Central memory CD8-positive, alpha-beta T cell (primary cell): Measurements from ENCODE around the gene MRPL36.

Source experiments
- ATAC-seq: fragments of 150-1000 bp; cut with Tn5 transposase; replicated peaks from 2 replicates; pipeline ENCODE4 v1.10.0; 2022; ENCODE audit warnings: mild to moderate bottlenecking, moderate FRiP score, moderate number of reproducible peaks; ENCODE audit not compliant: poor library complexity, severe bottlenecking; ENCODE audit errors: extremely low read depth
- DNase-seq, 2 donors: peaks; one replicate each; pipeline ENCODE4 v3.0.0; 2021; ENCODE audit warnings: low spot score in 2 of 2
- H3K27ac Mint-ChIP-seq: one replicate; pipeline ENCODE4 v1.8.0; 2022; ENCODE audit warnings: low read depth, mild to moderate bottlenecking, moderate library complexity, mixed read lengths
- H3K27me3 Mint-ChIP-seq: one replicate; pipeline ENCODE4 v1.8.0; 2022; ENCODE audit warnings: mixed read lengths
- H3K36me3 Mint-ChIP-seq: one replicate; pipeline ENCODE4 v1.8.0; 2022; ENCODE audit warnings: mild to moderate bottlenecking, moderate library complexity, mixed read lengths; ENCODE audit not compliant: insufficient read depth
- H3K4me1 Mint-ChIP-seq: one replicate; pipeline ENCODE4 v1.8.0; 2022; ENCODE audit warnings: mixed read lengths
- H3K4me3 Mint-ChIP-seq: one replicate; pipeline ENCODE4 v1.8.0; 2022; ENCODE audit warnings: mild to moderate bottlenecking, moderate library complexity, mixed read lengths
- H3K9me3 Mint-ChIP-seq: one replicate; pipeline ENCODE4 v1.8.0; 2022; ENCODE audit warnings: mixed read lengths

Gene MRPL36

GRCh38 chr5:1779021-1779680 is 20.5 kb downstream of the MRPL36 start:
- H3K36me3 Mint-ChIP-seq: peaks cover 2% of the 10 kb centered on the region
- peaks cover 1% of the 10 kb centered on the region for H3K4me1 Mint-ChIP-seq
- ATAC-seq (no peak), DNase-seq (no peak)
- H3K9me3 Mint-ChIP-seq: no peaks in the 10 kb centered on the region
- no peak overlapping the region for H3K27ac Mint-ChIP-seq
- peaks cover 13% of the 10 kb centered on the region for H3K27me3 Mint-ChIP-seq
- no peak overlapping the region for H3K4me3 Mint-ChIP-seq

GRCh38 chr5:1778138-1779020 is 21.3 kb downstream of the MRPL36 start:
- ATAC-seq (no peak), DNase-seq (no peak)
- no peaks in the 10 kb centered on the region for H3K4me1 Mint-ChIP-seq
- no peaks in the 10 kb centered on the region for H3K9me3 Mint-ChIP-seq
- peaks cover 10% of the 10 kb centered on the region for H3K27me3 Mint-ChIP-seq
- peaks cover 2% of the 10 kb centered on the region for H3K36me3 Mint-ChIP-seq
- no peak overlapping the region for H3K27ac Mint-ChIP-seq
- no peak overlapping the region for H3K4me3 Mint-ChIP-seq

GRCh38 chr5:1777281-1778137 is 22.1 kb downstream of the MRPL36 start:
- H3K4me3 Mint-ChIP-seq: no peak overlapping the region
- no peaks in the 10 kb centered on the region for H3K4me1 Mint-ChIP-seq
- no peak for ATAC-seq
- H3K27ac Mint-ChIP-seq: no peak overlapping the region
- DNase-seq: no peak
- H3K9me3 Mint-ChIP-seq: no peaks in the 10 kb centered on the region
- H3K36me3 Mint-ChIP-seq: peaks cover 2% of the 10 kb centered on the region
- H3K27me3 Mint-ChIP-seq: peaks cover 10% of the 10 kb centered on the region

DNA sequence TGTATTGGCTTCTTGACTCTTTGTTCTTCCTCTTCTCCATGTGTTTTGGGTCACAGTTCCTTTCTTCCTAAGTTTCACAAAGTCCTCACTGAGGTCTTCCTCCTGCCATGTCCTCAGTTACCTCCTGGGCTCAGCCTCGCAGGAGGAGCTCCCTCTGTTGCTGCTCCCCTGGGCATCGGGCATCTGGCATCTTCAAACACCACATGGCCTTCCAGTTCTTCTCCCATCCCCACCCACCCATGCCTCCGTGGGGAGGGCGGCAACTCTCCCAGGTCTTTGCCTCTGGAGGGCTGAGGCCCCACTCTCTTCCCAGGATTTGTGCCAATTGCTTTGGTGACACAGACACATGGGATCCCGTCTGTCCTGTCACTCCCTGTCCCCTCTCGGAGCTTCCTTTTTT is 22.8 kb downstream of the MRPL36 start:
- H3K4me3 Mint-ChIP-seq: no peak overlapping the region
- no peak for DNase-seq
- peaks cover 2% of the 10 kb centered on the region for H3K36me3 Mint-ChIP-seq
- no peaks in the 10 kb centered on the region for H3K9me3 Mint-ChIP-seq
- no peak for ATAC-seq
- H3K27ac Mint-ChIP-seq: no peak overlapping the region
- peaks cover 10% of the 10 kb centered on the region for H3K27me3 Mint-ChIP-seq
- no peaks in the 10 kb centered on the region for H3K4me1 Mint-ChIP-seq

GRCh38 chr5:1772634-1773033 is 27.0 kb downstream of the MRPL36 start:
- Mint-ChIP-seq H3K9me3 (no peaks in the 10 kb centered on the region), H3K36me3 (no peaks in the 10 kb centered on the region), H3K4me1 (no peaks in the 10 kb centered on the region), H3K27me3 (peaks cover 7% of the 10 kb centered on the region), H3K4me3 (no peak overlapping the region), H3K27ac (no peak overlapping the region)
- no peak for DNase-seq
- ATAC-seq: no peak

DNA sequence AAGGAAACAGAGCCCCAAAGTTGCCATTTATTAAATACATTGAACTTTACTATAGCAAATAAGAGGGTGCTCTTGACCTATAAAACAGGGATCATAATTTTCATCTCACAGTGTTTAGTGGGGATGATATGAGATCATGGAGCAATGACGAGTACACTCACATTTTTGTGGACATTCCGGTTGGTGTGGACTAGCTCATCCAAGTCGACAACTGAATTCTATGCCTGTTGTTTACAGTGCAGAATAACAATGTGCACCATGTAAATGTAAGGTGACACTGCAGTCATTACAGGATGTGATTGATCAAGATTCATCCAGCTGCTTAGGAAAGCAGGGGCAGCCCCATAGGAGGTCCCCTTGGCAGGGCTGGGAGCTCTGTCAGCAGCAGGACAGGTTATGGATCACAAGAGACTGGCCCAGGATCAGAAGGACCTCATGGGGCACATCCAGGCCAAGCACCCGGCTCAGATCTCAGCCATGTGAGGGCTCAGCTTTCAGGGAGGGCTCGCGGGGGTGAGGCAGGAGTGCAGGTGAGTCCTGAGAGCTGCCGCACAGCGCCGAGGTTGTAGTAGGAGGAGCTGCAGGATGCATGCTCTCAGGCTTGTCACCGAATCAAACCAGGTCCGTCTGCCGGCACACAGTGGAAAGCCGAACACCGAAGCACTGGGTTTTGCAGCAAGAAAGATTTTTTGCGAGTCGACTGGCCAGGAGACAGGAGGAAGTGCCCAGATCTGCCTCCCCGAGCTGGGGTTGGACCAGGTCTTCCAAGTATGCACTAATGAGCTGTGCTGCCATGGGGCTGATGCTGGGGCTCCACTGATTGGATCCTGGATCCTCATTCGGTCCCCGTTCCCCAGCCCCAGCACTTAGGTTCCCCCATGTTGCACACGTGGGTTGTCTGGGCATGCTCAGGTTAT is 28.2 kb downstream of the MRPL36 start:
- Mint-ChIP-seq H3K4me1 (no peaks in the 10 kb centered on the region), H3K9me3 (no peaks in the 10 kb centered on the region), H3K27ac (no peak overlapping the region), H3K27me3 (no peaks in the 10 kb centered on the region), H3K36me3 (no peaks in the 10 kb centered on the region), H3K4me3 (no peak overlapping the region)
- no peak for ATAC-seq
- no peak for DNase-seq

GRCh38 chr5:1770443-1770802 is 29.2 kb downstream of the MRPL36 start:
- H3K4me1 Mint-ChIP-seq: no peaks in the 10 kb centered on the region
- no peak overlapping the region for H3K4me3 Mint-ChIP-seq
- ATAC-seq: no peak
- H3K9me3 Mint-ChIP-seq: no peaks in the 10 kb centered on the region
- no peak overlapping the region for H3K27ac Mint-ChIP-seq
- H3K27me3 Mint-ChIP-seq: peaks cover under 1% of the 10 kb centered on the region
- DNase-seq: no peak
- H3K36me3 Mint-ChIP-seq: no peaks in the 10 kb centered on the region

DNA sequence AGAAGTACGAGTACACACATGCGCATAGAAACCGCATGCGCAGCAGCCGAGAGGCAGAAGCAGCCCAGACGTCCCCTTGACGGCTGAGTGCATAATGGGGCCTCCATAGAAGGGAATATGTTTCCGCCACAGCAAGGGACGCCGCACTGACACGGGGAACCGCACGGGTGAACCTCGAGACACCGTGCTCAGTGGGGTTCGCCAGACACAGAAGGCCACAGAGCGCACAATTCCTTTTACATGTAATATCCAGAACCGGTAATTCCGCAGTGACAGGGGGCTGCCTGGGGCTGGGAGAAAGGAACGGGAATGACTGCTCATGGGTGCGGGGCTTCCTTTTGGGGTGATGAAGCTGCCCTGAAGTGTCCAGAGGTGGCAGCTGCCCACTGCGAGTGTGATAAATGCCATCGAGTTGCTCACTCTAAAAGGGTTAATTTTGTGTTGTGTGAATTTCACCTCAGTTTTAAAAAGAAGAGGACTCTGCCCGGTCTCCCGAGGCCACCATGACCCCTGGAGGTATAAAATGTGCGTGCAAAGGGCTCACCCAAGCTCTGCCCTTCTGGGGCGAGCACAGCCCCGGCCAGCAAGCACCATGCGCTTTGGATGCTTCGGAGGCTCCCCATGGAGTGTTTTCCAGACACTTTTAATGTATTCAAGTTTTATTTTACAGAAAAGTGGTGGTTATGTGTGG is 29.7 kb downstream of the MRPL36 start:
- no peak for ATAC-seq
- no peaks in the 10 kb centered on the region for H3K4me1 Mint-ChIP-seq
- no peaks in the 10 kb centered on the region for H3K36me3 Mint-ChIP-seq
- no peaks in the 10 kb centered on the region for H3K9me3 Mint-ChIP-seq
- DNase-seq: no peak
- no peak overlapping the region for H3K27ac Mint-ChIP-seq
- no peak overlapping the region for H3K4me3 Mint-ChIP-seq
- peaks cover 5% of the 10 kb centered on the region for H3K27me3 Mint-ChIP-seq

- Mint-ChIP-seq H3K36me3 (no peaks in the 10 kb centered on the region), H3K9me3 (no peaks in the 10 kb centered on the region), H3K27me3 (peaks cover 13% of the 10 kb centered on the region), H3K27ac (no peak overlapping the region), H3K4me1 (no peaks in the 10 kb centered on the region), H3K4me3 (no peak overlapping the region)
- no peak for DNase-seq
- no peak for ATAC-seq
These were observed 30.5 kb downstream of the MRPL36 start for GRCh38 chr5:1769017-1769640.

DNA sequence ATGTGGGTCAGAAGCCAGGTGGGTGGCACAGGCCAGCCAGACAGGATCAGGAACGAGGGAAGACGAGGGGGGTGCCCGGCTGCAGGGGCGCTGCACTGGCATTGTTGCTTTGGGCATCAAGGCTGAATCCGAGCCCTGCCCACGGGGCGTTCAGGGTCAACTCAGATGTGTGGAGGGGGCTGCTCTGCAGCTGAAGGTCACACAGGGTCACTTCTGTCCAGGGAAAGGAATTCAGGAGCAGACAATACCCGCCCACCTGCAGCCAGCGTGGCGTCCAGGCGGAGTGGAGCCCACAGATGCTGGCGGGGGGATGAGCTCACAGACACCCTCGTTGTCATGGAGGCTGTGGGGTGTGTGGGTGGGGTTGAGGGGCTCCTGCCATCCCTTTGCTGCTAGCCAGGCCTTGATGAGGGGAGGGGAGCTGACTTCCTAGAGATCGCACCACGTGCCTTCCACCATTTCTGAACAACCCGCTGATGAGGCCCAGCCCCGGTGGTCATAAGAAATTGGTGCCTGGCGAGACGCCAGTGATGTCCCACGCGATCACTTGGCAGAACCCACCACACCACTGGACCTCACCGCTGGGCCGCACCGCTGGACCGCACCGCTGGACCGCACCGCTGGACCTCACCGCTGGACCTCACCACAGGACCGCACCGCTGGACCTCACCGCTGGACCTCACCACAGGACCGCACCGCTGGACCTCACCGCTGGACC is 31.2 kb downstream of the MRPL36 start:
- ATAC-seq: no peak
- H3K4me1 Mint-ChIP-seq: no peaks in the 10 kb centered on the region
- no peaks in the 10 kb centered on the region for H3K9me3 Mint-ChIP-seq
- H3K4me3 Mint-ChIP-seq: no peak overlapping the region
- H3K27ac Mint-ChIP-seq: no peak overlapping the region
- H3K36me3 Mint-ChIP-seq: no peaks in the 10 kb centered on the region
- no peak for DNase-seq
- peaks cover 20% of the 10 kb centered on the region for H3K27me3 Mint-ChIP-seq
